ENCODE data around the gene ZBP1. TPM values are rescaled to one million over a fixed set of nuclear protein-coding genes. Genes with fewer than 3 reads are reported as not detected.

Gene ZBP1
- total RNA-seq, 1 donor from 2014 or later: not detected

DNA sequence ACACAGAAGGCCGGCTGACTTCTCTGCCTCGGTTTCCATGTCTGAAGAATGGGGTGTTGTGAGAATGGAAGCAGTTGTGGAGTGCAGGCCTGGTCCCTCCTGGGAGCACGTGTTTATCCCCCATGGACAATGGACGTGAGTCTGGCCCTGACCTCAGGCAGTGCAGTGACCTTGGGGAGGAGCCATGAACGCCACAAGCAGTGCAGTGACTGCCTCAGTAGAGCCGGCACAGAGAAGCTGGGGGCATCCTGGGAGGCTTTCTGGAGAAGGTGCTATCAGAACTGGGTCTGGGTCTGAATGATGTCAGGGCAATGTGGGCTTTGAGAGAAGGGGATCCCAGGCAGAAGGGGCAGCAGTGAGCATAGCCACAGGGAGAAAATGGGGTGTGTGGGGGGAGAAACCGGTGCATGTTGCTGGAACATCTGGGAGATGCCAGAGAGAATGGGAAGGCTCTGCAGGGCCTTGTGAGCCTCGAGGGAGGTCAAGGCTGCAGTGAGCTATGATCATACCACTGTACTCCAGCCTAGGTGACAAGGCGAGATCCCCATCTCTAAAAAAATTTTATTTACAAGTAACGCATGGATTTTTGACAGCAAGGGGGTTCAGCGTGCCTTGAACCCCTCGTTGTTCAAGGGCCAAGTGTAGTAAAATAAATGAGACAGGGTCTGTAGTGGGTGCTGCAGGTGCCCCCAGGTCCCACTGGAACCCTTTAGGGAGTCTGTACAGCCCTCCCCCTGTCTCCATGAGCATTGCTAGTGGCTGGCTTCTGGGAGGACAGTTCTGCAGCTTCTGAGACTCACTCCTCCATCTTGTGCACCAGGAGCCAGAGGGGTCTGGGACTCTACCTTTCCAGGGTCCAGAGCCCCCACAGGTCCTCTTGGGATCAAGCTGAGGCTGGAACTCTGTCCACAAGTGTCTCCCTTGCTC lies 27.0 kb upstream of the ZBP1 start:
- no peaks in the 10 kb centered on the region for H3K4me1 ChIP-seq
- peaks cover 13% of the 10 kb centered on the region for H3K36me3 ChIP-seq
- H3K4me3 ChIP-seq: no peak overlapping the region
- peaks cover 24% of the 10 kb centered on the region for H3K9me3 ChIP-seq (replicated peaks)
- TF ChIP-seq CTCF (IDR thresholded peaks at IDR 0.05; ENCODE audit: borderline replicate concordance): no peak
- no peak overlapping the region for H3K27ac ChIP-seq (replicated peaks)
- no peaks in the 10 kb centered on the region for H3K27me3 ChIP-seq (ENCODE audit: low read depth)
- DNase-seq: no peak
- intact Hi-C loops (cut with micrococcal nuclease): no loop called here

DNA sequence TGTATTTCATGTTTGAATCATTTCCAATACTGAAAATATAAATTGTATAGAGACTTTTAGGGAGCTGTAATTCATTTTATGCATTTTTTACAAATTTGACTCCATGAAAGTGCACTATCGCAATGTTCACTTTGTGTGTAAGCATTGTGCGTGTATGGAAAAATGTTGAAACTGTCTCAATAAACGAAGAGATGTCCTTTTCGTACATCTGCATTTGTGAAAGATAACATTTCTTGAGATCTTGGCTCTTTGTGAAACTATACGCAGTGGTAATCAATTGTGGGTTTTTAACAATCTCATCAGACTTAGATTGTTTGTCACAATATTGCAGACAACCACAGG lies 18.6 kb upstream of the ZBP1 start:
- Histone ChIP-seq H3K9me3 (replicated peaks) (peaks cover 34% of the 10 kb centered on the region), H3K4me3 (no peak overlapping the region), H3K4me1 (no peaks in the 10 kb centered on the region), H3K27ac (replicated peaks) (no peak overlapping the region), H3K27me3 (ENCODE audit: low read depth) (peaks cover 15% of the 10 kb centered on the region), H3K36me3 (no peaks in the 10 kb centered on the region)
- no peak for DNase-seq
- TF ChIP-seq CTCF (IDR thresholded peaks at IDR 0.05; ENCODE audit: borderline replicate concordance): no peak
- intact Hi-C loops (cut with micrococcal nuclease): no loop called here

- peaks cover 28% of the 10 kb centered on the region for H3K9me3 ChIP-seq (replicated peaks)
- H3K36me3 ChIP-seq: no peaks in the 10 kb centered on the region
- no peak for DNase-seq
- peaks cover 17% of the 10 kb centered on the region for H3K27me3 ChIP-seq (ENCODE audit: low read depth)
- H3K27ac ChIP-seq (replicated peaks): no peak overlapping the region
- no peaks in the 10 kb centered on the region for H3K4me1 ChIP-seq
- TF ChIP-seq CTCF (IDR thresholded peaks at IDR 0.05; ENCODE audit: borderline replicate concordance): no peak
- intact Hi-C loops (cut with micrococcal nuclease): no loop called here
- no peak overlapping the region for H3K4me3 ChIP-seq
Observed at GRCh38 chr20:57638173-57638894, 18.1 kb upstream of the ZBP1 start.

DNA sequence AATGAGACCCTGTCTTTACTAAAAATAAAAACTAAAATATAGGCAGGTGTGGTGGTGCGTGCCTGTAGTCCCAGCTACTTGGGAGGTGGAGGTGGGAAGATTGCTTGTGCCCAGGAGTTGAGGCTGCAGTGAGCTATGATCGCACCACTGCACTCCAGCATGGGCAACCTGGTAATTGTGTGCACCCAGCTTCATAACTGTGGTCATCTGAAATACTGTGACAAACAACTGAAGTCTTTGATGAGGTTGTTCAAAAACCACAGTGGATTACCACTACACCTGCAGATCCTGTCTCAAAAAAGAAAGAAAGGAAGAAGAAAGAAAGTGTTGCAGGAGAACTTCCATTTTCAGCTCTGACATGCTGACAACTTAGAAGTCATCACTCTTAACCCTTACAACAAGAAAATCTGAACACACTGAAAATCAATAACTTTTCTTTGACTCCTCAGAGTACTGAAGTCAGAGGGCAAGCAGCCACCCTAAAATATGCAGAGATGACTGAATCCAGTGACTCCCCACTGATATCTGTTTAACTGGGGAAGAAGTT lies 13.8 kb upstream of the ZBP1 start:
- DNase-seq: no peak
- intact Hi-C loops (cut with micrococcal nuclease): no loop called here

More for the DNA sequence above, 13.8 kb upstream of the ZBP1 start:
- H3K36me3 ChIP-seq: no peaks in the 10 kb centered on the region
- H3K9me3 ChIP-seq (replicated peaks): peaks cover 23% of the 10 kb centered on the region
- H3K27ac ChIP-seq (replicated peaks): no peak overlapping the region
- no peak for TF ChIP-seq CTCF (IDR thresholded peaks at IDR 0.05; ENCODE audit: borderline replicate concordance)
- H3K27me3 ChIP-seq (ENCODE audit: low read depth): peaks cover 33% of the 10 kb centered on the region
- no peak overlapping the region for H3K4me3 ChIP-seq
- peaks cover under 1% of the 10 kb centered on the region for H3K4me1 ChIP-seq
